GM21526 (cell line): ENCODE data around the gene TBC1D14.
"Not testable (repeated sequence)": the region's sequence is repeated elsewhere in the genome, so short reads cannot be mapped to it uniquely, and the experiment has no call there.

Source experiments
- ATAC-seq: cut with Tn5 transposase; IDR thresholded peaks from one replicate; pipeline ENCODE4 v1.9.1; 2021; ENCODE audit warnings: moderate library complexity; ENCODE audit not compliant: unreplicated experiment, low FRiP score

TBC1D14 gene

DNA sequence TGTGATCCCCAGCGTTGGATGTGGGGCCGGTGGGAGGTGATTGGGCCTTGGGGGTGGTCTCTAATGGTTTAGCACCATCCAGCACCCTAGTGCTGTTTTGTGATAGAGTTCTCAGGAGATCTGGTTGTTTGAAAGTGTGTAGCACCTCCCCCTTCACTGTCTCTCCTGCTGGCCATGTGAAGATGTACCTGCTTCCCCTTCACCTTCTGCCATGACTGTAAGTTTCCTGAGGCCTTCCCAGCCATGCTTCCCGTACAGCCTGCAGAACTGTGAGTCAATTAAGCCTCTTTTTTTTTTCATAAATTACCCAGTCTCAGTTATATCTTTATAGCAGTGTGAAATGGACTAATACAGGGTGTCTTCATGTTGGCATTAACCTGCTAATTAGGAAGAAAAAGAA lies 19.3 kb upstream of the TBC1D14 start:
- no peak for ATAC-seq

DNA sequence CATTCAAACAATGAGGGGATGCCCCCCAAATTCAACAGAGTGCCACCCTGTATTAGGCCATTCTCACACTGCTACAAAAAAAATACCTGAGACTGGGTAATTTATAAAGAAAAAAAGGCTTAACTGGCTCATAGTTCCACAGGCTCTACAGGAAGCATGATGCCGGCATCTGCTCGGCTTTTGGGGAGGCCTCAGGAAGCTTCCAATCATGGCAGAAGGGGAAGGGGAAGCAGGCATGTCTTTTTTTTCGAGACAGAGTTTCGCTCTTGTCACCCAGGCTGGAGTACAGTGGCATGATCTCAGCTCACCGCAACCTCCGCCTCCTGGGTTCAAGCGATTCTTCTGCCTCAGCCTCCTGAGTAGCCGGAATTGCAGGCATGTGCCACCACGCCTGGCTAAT lies 18.7 kb upstream of the TBC1D14 start:
- not testable (repeated sequence) for ATAC-seq

DNA sequence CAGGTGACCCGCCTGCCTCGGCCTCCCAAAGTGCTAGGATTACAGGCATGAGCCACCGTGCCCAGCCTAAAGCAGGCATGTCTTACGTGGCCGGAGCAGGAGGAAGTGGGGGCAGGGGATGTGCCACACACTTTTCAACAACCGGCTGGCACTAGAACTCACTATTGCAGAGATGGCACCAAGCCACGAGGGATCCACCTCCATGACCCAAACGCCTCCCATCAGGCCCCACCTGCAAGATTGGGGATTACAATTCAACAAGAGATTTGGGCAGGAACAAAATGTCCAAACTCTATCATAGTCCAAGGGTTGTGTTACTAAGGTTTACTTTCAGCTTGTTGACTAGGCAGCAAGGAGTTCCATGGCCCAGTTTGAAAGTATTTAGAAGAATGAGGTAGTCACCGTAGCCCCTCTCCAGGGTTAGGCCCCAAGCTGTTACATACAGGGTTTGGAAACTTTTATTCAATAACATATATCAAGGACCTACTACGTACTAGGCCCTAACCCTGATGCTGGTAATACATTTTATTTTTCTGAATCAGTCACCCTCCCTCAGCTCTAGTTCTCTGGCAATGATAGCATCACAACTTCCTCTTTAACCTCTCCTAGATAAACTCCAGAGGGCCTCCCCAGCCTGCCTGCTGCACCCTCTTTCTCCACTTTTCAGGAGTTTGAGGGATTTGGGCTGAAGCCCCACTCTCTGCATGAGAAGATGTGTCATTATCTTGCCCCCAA lies 18.0 kb upstream of the TBC1D14 start:
- ATAC-seq, result no peak

DNA sequence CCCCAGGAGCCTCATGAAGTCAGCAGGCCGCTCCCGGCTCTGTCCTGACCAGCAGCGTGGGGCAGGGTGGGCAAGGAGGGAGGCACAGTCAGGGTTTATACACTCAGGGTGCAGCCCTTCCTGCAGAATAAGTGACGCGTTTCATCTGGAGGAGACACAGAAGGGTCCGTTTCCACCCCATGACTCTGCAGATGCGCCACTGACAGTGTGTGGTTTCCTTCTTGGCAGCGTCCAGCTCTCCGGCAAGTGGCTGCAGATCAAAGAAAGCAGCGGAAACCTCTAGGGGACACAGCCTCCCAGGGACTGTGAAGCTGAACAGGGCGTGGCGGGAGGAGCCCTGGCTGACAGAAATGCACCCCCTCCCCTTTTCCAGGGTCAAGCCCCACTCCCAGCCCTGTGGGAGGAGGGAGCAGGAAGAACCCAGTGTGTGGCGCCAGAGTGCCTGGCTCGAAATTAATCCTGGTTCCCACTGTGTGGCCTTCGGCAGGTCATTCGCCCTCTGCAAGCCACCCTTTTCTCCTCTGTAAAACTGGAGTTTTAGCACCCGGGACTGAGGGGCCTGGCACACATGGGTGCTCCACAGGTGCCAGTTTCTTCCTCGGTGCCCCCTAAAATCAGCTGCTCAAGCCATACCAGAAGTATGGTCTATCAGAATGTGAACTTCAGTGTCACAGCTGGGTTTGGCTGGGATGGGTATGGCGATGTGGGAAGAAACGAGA lies 17.3 kb upstream of the TBC1D14 start:
- no peak for ATAC-seq

DNA sequence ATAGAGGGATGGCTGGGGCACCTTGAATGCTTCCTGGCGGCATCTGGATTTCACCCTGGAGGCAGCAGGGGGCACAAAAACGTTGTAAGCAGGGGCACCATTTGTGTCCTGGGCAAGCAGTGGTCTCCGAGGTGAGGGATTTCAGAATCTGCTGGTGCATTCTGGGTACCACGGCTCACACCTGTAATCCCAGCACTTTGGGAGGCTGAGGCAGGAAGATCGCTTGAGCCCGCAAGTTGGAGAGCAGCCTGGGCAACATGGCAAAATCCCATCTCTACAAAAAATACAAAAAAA lies 16.8 kb upstream of the TBC1D14 start:
- ATAC-seq, result no peak

DNA sequence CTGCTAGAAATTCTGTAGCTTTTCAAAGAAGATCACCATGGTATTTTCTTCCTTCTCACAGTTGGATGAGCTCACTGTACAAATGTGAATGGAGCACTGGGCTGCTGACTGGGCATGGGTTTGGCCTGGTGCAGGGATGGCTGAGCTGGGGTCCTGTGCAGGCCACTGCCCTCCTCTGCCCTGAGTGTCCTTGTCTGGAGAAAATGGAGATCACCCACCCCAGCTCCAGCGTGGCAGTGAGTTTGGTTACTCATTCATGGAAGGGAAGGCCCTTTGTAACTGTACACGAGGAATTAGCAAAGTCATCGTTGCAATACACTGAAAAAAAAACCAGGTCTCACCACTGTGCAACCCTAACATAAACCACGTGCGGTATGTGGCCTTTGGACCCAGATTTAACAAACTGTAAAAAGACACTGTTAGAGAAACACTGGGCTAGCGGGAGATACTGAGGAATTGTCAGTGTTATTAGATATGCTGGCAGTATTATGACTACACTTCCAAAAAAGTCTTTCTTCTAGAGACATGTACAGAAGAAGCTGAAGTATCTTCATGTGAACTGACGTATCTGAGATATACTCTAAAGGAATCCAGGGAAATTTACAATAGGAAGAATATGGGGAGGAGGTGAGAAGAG lies 16.1 kb upstream of the TBC1D14 start:
- no peak for ATAC-seq

DNA sequence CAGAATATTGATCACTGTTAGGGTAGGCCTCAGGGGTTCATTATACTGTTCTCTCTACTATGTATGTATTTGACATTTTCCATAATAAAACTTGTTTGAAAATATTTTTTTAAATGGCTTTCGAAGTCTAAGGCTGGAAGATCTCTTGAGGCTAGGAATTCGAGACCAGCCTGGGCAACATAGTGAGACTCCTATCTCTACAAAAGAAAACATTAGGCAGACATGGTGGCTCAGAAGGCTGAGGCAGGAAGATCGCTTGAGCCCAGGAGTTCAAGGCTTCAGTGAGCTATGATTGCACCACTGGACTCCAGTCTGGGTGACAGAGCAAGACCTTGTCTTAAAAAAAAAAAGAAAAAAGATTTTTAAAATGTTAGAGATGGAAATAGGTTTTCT lies 15.5 kb upstream of the TBC1D14 start:
- no peak for ATAC-seq

DNA sequence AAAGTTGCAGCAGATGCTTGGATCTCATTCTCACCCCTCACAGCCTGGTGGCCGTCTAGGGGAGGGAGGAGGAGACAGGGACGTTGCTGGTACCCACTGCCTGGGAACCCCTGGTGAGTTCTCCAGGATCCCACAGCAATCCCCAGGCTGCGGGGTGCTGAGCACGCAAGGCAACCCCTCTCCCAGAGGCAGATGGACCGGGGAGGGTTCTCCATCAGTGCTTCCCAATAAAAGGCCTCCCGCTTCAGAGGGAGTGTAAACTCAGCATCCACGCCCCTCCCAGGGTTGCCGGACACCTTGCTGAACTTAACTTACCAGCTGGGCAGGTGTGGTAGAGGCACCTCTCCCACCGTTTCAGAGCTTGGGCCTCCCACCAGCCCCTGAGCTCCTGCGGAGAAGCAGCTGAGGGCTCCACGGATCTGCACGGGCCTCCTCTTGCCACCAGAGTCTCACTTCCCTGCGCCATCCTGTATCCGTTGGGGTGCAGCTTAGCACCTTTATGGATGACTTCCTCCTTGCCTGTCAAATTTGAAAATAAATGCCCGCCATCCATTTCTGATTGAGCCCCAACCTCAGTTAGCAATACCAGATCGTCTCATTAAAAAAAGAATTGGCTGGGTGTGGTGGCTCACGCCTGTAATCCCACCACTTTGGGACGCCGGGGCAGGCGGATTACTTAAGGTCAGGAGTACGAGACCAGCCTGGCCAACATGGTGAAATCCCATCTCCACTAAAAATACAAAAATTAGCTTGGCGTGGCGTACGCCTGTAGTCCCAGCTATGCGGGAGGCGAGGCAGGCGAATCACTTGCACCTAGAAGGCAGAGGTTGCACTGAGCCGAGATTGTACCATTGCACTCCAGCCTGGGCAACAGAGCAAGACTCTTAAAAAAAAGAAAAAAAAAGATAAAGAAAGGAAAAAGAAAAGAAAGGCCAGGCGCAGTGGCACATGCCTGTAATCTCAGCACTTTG lies 14.8 kb upstream of the TBC1D14 start:
- ATAC-seq, result no peak

DNA sequence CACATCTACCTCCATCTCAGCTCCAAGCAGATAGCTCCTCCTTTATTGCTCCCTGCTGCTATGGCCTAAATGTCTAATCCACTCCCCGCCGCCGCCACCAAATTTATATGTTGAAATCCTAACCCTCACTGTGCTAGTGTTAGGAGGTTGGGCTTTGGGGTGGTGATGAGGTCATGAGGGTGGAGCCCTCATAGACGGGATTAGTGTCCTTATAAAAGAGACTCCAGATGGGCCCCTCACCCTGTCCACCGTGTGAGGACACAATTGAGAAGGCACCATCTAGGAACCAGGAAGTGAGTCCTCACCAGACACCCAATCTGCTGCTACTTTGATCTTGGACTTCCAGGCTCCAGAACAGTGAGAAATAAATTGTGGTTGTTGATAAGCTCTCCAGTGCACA lies 13.6 kb upstream of the TBC1D14 start:
- no peak for ATAC-seq

DNA sequence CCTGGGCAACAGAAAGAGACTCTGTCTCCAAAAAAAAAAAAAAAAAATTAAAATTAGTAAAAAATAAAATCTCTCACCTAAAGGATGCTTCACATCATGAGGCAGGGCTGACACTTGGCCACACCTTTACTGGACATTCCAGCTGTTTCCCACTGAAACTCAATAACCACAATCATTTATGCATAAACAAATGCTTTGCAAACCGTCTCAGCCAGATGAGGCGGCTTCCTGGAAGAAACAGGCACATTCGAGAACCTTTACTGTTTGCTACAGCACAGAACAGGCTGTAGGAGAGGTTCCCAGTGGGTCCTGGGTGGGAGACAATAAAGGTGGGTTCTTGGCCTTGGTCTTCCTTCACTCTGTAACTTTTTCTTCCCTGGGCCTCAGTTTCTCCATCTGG lies 10.9 kb upstream of the TBC1D14 start:
- no peak for ATAC-seq

DNA sequence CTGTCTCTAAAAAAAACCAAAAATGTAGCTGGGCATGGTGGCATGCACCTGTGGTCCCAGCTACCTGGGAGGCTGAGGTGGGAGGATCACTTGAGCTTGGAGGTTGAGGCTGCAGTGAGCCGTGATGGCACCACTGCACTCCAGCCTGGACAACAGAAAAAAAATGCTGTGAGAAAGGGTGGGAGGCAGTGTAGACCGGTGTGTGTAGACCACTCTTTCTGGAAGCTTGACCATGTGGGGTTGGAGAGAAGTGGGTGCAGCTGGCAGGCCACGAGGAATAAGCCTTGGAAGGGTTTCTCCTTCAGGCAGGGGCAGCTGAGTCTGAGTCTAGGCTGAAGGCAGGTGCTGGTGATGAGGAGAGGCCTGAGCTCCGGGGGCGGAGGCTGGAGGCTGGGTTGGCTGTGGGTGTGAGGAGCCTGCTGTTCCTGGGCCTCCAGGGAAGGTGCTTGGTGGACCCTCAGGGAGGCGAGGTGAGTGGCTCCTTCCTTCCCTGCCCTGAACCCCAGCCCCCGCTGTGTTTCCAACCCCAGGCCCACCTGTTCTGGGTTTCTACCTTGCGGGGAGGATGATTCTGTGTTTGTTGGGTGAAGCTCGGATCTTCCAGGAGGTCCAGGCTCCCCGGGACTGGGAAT lies 9.3 kb upstream of the TBC1D14 start:
- ATAC-seq, result no peak

DNA sequence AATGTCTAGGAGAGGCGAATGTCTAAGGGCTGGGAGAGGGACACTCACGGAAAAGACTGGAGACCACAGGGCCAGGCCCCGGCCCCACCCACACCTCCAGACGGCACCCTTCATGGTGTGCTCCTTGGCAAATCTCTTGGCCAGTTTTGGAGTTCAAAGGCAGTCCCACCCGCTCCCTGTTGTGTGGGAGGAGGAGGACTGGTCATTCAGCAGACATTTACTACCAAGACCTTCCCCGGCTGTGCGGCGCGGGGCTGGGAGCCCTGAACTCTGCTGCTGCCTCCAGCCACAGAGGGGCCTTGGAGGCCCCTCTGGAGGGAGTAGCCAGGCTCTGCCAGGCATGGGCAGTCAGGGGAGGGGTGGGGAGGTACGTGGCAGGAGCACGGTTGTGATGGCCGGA lies 8.7 kb upstream of the TBC1D14 start:
- no peak for ATAC-seq

DNA sequence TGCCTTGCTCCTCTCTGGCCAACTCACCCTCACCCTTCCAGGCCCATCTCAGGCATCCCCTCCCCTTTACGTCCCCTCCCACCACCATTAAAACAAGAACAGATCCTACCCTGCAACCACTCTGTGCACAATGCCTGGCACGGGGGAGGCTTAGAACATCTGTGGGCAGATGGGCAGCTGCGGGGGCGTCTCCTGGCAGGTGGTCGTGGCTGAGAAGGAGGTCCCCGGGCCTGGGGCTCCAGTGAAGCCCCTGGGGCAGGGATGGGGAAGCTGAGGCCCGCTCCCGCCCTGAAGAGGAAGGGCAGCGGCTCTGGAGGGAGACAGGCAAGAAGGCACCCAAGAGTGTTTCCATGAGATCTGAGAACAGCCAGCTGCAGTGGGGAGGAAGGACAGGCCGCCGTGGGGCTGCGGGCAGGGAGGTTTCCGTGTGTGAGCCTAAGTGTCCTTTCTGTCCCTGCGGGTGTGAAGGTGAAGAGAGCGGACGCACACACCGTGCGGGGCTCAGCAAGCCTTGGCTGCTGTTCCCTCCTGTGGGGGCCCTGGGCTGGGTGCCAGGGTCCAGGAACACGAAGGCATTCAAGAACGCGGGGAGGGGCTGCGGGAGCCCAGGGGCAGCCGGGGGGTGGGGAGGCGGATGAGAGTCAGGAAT lies 7.8 kb upstream of the TBC1D14 start:
- no peak for ATAC-seq

DNA sequence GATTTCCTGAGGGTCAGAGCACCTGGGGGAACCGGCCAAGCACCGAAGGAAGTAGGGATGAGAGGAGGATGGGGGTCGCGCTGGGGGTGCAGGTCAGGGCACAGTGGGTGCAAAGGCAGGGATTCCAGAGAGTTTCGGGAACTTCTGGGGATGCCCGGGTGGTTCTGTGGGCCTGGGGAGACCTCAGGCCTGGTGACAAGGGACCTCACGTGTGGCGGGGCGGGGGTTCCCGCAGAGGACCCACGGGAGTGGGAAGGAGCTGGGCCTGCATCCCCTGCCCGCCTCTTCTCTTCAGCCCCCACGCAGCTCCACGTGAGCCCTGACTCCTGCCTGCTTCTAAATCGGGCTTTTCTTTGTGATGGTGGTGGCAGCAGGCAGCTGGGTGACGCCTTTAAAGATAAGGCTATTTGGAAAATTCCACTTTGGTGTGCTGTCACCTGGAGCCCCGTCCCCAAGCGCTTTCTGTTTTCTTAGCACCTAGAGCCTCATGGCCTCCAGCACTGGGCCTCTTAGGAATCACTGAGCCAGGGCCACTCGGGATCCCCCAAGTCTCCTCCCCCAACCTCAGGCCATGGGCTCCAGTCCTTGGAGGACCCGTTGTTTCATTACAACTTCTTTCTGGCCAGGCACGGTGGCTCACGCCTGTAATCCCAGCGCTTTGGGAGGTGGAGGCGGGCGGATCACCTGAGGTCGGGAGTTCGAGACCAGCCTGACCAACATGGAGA lies 7.1 kb upstream of the TBC1D14 start:
- ATAC-seq, result no peak

DNA sequence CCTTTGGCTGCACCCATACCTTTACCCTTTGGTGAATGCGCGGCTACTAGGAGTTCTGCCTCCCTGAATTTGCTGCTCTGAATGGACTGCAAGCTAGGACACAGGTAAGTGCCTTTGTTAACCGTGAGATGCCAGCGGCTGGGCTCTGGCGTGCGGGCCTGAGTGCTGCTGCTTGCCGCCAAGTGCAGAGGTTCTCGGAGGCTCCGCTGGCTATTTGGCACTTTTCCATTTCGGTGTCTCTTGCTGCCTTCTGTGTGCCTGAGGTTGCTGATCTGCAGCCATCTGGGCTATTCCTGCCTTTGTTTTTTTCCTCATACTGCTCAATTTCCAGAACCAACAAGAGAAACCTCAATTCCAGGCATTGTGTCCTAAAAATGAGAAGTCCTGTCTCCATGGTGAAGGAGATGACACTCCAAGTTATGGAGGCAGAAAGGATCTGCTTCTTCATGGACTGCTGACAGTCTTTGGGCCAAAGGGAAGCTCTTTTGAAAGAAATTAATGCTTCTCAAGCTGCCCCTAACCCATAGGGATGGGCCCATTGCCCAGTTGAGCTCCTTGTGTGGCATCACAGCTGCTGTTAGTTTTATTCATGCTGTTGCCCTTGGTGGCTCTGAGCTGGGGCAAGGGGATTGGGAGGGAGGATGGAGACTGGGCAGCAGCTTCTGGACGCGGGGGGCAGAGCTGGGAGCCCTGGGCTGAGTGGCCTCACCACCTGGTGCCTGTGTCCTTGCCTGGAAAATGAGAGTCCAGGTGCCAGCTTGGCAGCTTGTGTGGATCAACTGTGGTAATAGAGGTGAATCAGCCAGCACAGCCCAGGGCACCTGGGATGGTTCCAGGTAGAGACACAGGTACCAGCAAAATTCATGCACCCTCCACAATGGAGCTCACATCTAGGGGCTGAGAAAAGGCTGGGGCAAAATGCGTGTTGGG lies 3.8 kb upstream of the TBC1D14 start:
- no peak for ATAC-seq

DNA sequence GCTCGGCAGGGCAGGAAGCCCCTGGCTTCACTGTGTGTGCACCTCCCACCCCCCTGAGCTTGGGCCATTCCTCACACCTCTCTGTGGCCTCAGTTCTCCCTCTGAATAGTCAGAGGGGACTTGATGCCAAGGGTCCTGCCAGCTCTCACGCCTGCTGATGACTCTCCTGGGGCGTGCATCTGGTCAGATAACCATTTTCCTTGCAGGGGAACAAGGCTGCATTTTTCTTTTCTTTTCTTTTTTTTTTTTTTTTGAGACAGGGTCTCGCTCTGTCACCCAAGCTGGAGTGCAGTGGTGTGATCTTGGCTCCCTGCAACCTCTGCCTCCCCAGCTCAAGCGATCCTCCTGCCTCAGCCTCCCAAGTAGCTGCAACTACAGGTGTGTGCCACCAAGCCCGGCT lies 3.1 kb upstream of the TBC1D14 start:
- not testable (repeated sequence) for ATAC-seq

DNA sequence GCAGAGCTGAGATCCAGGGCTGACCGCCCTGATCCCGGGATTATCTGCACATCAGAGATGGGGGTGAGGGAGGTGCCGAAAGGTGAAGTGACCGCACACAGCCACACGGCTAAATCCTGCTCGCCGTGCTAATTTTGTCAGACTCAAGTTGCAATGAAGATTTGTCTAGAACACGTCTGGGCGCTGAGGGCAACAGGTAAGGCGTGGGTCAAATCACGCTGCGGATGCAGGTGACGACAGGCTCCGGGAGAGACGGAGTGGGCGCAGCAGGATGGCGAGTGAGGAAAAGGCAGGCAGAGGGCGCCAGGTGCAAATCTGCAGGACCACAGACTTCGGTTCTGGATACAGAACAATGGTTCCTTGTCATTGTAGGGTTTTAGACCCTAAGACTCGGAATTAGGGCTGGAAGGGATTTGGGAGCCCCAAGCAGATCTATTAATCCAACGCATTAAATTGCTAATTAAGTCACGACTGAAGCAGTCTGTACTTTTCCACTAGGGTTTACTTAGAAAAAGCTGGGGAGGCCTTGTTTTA lies 1.9 kb upstream of the TBC1D14 start:
- no peak for ATAC-seq
